GM12878 (cell line): ENCODE data around the gene LMAN2. TPM values are rescaled to one million over a fixed set of nuclear protein-coding genes. Genes with fewer than 3 reads are reported as not detected.
"Not testable (repeated sequence)": the region's sequence is repeated elsewhere in the genome, so short reads cannot be mapped to it uniquely, and the experiment has no call there.

Experiments used
- ATAC-seq: fragments of 200-7000 bp; cut with Tn5 transposase; 3 replicates; pipeline ENCODE4 v1.9.1; 2020; ENCODE audit warnings: mild to moderate bottlenecking, moderate library complexity
- BruUV-seq: library from RNA; stranded (reverse); fragments of 400-500 nt; replicated peaks from 2 replicates; lab custom pipeline; 2021; lab: Mats Ljungman, UMichigan
- CTCF ChIA-PET: fragments of 300-600 bp; sonication (Branson Sonifier 250); formaldehyde crosslinking; extraction: SDS; loops from one replicate; lab custom pipeline; 2021; ENCODE audit warnings: inconsistent platforms; lab: Yijun Ruan, JAX
- POLR2A ChIA-PET: fragments of 350-600 bp; formaldehyde crosslinking; extraction: SDS; loops from one replicate; lab custom pipeline; 2021; ENCODE audit warnings: inconsistent platforms; lab: Charles Lee
- RAD21 ChIA-PET: fragments of 300-600 bp; sonication (Branson Sonifier 250); formaldehyde crosslinking; loops from one replicate; lab custom pipeline; 2023; ENCODE audit warnings: antibody characterized with exemption; ENCODE audit not compliant: unreplicated experiment; lab: Charles Lee
- SMC1A ChIA-PET: fragments of 300-600 bp; sonication (Branson Sonifier 250); formaldehyde crosslinking; loops from one replicate; lab custom pipeline; 2023; ENCODE audit not compliant: unreplicated experiment, uncharacterized antibody; lab: Charles Lee
- DNase-seq: peaks from one replicate; pipeline ENCODE4 v3.0.0-alpha.2; 2011; ENCODE audit warnings: low read depth, low spot score
- FAIRE-seq: peaks from 3 replicates; lab custom pipeline; 2011; peaks lifted over from hg19 to GRCh38; lab: Jason Lieb, UNC
- H2AFZ ChIP-seq: 2 replicates; pipeline ENCODE4 v1.6.0; 2011; ENCODE audit warnings: low read depth, low read length, control low read depth; ENCODE audit not compliant: control insufficient read depth
- H3K27ac ChIP-seq: 2 replicates; pipeline ENCODE4 v1.5.1; 2011; ENCODE audit warnings: control low read depth; ENCODE audit not compliant: control insufficient read depth, insufficient read depth
- H3K27me3 ChIP-seq, 2 experiments: replicated peaks in 1 of 2; 2 replicates each; pipeline versions ENCODE4 v1.6.0 to v1.6.1; 2011; ENCODE audit warnings: low read length in 1 of 2; ENCODE audit not compliant: control insufficient read depth in 2 of 2, insufficient read depth in 2 of 2
- H3K36me3 ChIP-seq, 2 experiments: 2 replicates each; pipeline ENCODE4 v1.5.1; 2011; ENCODE audit warnings: low read length in 1 of 2; ENCODE audit not compliant: control insufficient read depth in 2 of 2, insufficient read depth in 2 of 2
- H3K4me1 ChIP-seq: 2 replicates; pipeline ENCODE4 v1.6.1; 2011; ENCODE audit warnings: mild to moderate bottlenecking, low read length, moderate library complexity, mixed read lengths; ENCODE audit not compliant: control insufficient read depth, insufficient read depth
- H3K4me2 ChIP-seq: 2 replicates; pipeline ENCODE4 v1.6.0; 2011; ENCODE audit warnings: control low read depth; ENCODE audit not compliant: control insufficient read depth, insufficient read depth
- H3K4me3 ChIP-seq: fragments of 200-600 bp; sonication (generic); 2 replicates; pipeline ENCODE4 v1.5.1; 2016
- H3K79me2 ChIP-seq: 2 replicates; pipeline ENCODE4 v1.6.0; 2011; ENCODE audit warnings: low read length; ENCODE audit not compliant: control insufficient read depth, insufficient read depth
- H3K9ac ChIP-seq: 2 replicates; pipeline ENCODE4 v1.8.0; 2011; ENCODE audit warnings: low read length, control low read depth, mixed read lengths; ENCODE audit not compliant: control insufficient read depth, insufficient read depth
- H3K9me3 ChIP-seq: replicated peaks from 3 replicates; pipeline ENCODE4 v1.5.1; 2011; ENCODE audit warnings: mild to moderate bottlenecking, low read length; ENCODE audit not compliant: control insufficient read depth, insufficient read depth
- H4K20me1 ChIP-seq: 2 replicates; pipeline ENCODE4 v1.6.0; 2011; ENCODE audit not compliant: control insufficient read depth, insufficient read depth
- EGR1 ChIP-seq, 2 experiments: IDR thresholded peaks; 1 replicate in 1 of 2; 2 replicates in 1 of 2; pipeline ENCODE4 v1.6.1; 2011 to 2012; ENCODE audit warnings: low read depth in 2 of 2, low read length in 2 of 2, borderline replicate concordance in 1 of 2, mild to moderate bottlenecking in 1 of 2, moderate library complexity in 1 of 2
- MXI1 ChIP-seq: fragments of 150-350 bp; IDR thresholded peaks from 2 replicates; pipeline ENCODE4 v1.6.1; 2011; ENCODE audit warnings: low read depth, mild to moderate bottlenecking, inconsistent platforms, low read length, improper control_type of control experiment
- NR2F1 ChIP-seq: fragments of 450-650 bp; conservative IDR thresholded peaks from 2 replicates; pipeline ENCODE4 v1.6.1; 2017; ENCODE audit warnings: mild to moderate bottlenecking
- POLR2A ChIP-seq: IDR thresholded peaks from 2 replicates; pipeline ENCODE4 v1.6.1; 2011; ENCODE audit warnings: low read depth, mild to moderate bottlenecking, low read length
- POLR2AphosphoS5 ChIP-seq: IDR thresholded peaks from 2 replicates; pipeline ENCODE4 v1.6.1; 2011; ENCODE audit warnings: mild to moderate bottlenecking, low read length, inconsistent platforms
- RAD21 ChIP-seq: IDR thresholded peaks from 2 replicates; pipeline ENCODE4 v1.6.1; 2011; ENCODE audit warnings: mild to moderate bottlenecking, low read depth, low read length, moderate library complexity; ENCODE audit not compliant: insufficient read depth
- RUNX3 ChIP-seq: IDR thresholded peaks from 2 replicates; pipeline ENCODE4 v1.6.1; 2012; ENCODE audit warnings: low read length, inconsistent platforms
- WGBS: methylation state at CpG from one replicate; pipeline ENCODE4 v1.1.6; 2016; ENCODE audit warnings: low lambda C conversion rate; ENCODE audit not compliant: insufficient replicate concordance, insufficient coverage; ENCODE audit errors: missing lambda C conversion rate; 5-methylcytosine and 5-hydroxymethylcytosine counted together
- in situ Hi-C: fragments of 300-500 bp; cut with MboI; formaldehyde crosslinking; loops from 9 replicates; pipeline ENCODE4 v1.14.3; 2018; ENCODE audit warnings: mixed read lengths
- intact Hi-C: fragments of 100-400 bp; cut with micrococcal nuclease; formaldehyde crosslinking; loops from one replicate; pipeline ENCODE4 v1.14.2; 2022; ENCODE audit not compliant: unreplicated experiment
- polyA plus RNA-seq, 11 experiments: library from polyadenylated mRNA; depleted of rRNA in 4 of 11; unstranded in 6 of 11; stranded (reverse) in 5 of 11; fragments of >200 nt; fragmentation: Nextera tagmentation in 4 of 11; fragmentation: Illumina TruSeq in 1 of 11; extraction: Ambion mirVana in 4 of 11; extraction: Trizol in 1 of 11; gene quantifications; 1 replicate in 1 of 11; 2 replicates in 10 of 11; pipeline versions ENCODE4 v1.2.1 to v1.2.3, GENCODE V29; 2011 to 2016; ENCODE audit warnings: inconsistent platforms in 2 of 11, missing spikeins in 2 of 11, low read depth in 1 of 11
- total RNA-seq, 4 experiments: library from RNA; depleted of rRNA in 3 of 4; stranded (reverse); fragments of >200 nt in 3 of 4; fragmentation: Illumina TruSeq in 1 of 4; extraction: Trizol in 1 of 4; gene quantifications; 2 replicates each; pipeline versions ENCODE4 v1.2.1 to v1.2.3, GENCODE V29; 2013 to 2021
- TF ChIP-seq, protein P1 (sequence below): IDR thresholded peaks from 2 replicates; pipeline ENCODE4 v1.6.1; 2012; ENCODE audit warnings: improper control_type of control experiment, low read depth, low read length; ENCODE audit not compliant: insufficient replicate concordance

Gene LMAN2
- total and polyA plus RNA-seq, 10 of the 15 experiments (the other 5 are each of a cell fraction or from before 2014, with no cell fraction given): 2.4 to 264 (median 147) TPM

- H3K9me3 ChIP-seq, H3K4me3 ChIP-seq, RAD21 ChIA-PET, H4K20me1 ChIP-seq, FAIRE-seq, H2AFZ ChIP-seq, H3K27ac ChIP-seq, BruUV-seq, POLR2A ChIA-PET, in situ Hi-C loops, ATAC-seq, H3K27me3 ChIP-seq, DNase-seq, H3K9ac ChIP-seq: not testable (repeated sequence)
- ChIA-PET CTCF (interaction anchor here (1.4 kb wide), 1 partner anchor 191 kb away, joined by 3 read pairs; no protein-coding TSS in a partner anchor), SMC1A (interaction anchor here (1.4 kb wide), 1 partner anchor 152 kb away, joined by 3 read pairs; no protein-coding TSS in a partner anchor)
- peaks cover 34% of the 10 kb centered on the region for H3K4me1 ChIP-seq
- WGBS: 89% methylated on average over 11 of the region's 11 CpGs
- H3K79me2 ChIP-seq: peaks cover 51% of the 10 kb centered on the region
- 0 out of 2 replicates have a peak, but pooled peaks have one; percentile 6 for TF ChIP-seq POLR2A
- intact Hi-C loops: loop anchor here (10.0 kb wide), 1 partner anchor 289 kb away; the partner anchor contains the start of gene TMED9
- H3K4me2 ChIP-seq: peak overlapping the region; percentile 94; the same call in 1 of the 2 replicates
- H3K36me3 ChIP-seq: peaks cover 7 to 16% of the 10 kb centered on the region in 2 experiments
Observed at GRCh38 chr5:177306103-177306640, 45.3 kb downstream of the LMAN2 start.

DNA sequence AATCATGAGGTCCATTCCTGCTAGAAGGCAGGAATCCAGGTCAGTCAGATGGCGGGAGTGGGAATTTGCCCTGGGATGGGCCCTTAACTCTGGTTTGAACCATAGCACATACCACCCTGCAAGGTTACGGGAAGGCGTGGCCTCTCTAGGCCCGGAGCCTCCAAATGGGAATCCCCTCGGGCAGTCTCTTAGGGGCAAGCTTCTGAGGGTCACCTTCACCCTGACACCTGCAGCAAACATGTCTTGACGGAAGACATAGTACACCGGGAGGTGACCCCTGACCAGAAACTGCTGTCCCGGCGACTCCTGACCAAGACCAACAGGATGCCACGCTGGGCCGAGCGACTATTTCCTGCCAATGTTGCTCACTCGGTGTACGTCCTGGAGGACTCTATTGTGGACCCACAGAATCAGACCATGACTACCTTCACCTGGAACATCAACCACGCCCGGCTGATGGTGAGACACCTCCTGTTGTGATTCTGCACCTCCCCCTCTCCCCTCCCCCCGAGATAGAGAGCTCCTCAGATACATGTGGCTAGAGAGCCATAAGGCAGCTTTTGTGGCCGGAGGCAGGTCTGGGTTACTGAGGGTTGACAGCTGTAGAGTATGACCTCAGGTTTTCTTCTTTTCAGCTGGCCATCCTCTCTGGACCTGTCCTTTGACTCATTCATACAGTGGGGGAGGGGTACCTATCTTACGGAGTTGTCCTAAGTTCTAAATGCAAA lies 46.9 kb downstream of the LMAN2 start:
- H3K79me2 ChIP-seq: peaks cover 48% of the 10 kb centered on the region
- CTCF ChIA-PET: interaction anchor here (0.7 to 1.9 kb wide), 3 partner anchors 14 to 196 kb away, joined by 3 to 6 read pairs (median 3); no protein-coding TSS in a partner anchor
- peak overlapping the region; percentile 94 for H3K4me2 ChIP-seq
- H3K4me1 ChIP-seq: peaks cover 38% of the 10 kb centered on the region
- BruUV-seq: TSS peak; percentile 82
- H3K9me3 ChIP-seq: no peaks in the 10 kb centered on the region
- no peaks in the 10 kb centered on the region for H4K20me1 ChIP-seq
- RAD21 ChIA-PET: interaction anchor here (0.6 to 1.3 kb wide), 3 partner anchors 9 to 191 kb away, joined by 3 to 5 read pairs (median 5); no protein-coding TSS in a partner anchor
- no peaks in the 10 kb centered on the region for H3K27me3 ChIP-seq
- H3K4me3 ChIP-seq: peak overlapping the region; percentile 75
- SMC1A ChIA-PET: interaction anchor here (1.0 kb wide), 1 partner anchor 190 kb away, joined by 7 read pairs; no protein-coding TSS in a partner anchor
- peak; percentile 34 for ATAC-seq
- in situ Hi-C loops: no loop called here
- H3K9ac ChIP-seq: peak overlapping the region; percentile 72
- POLR2A ChIA-PET: interaction anchor here (0.6 to 0.8 kb wide), 7 partner anchors 47 to 244 kb away, joined by 3 to 9 read pairs (median 5); partner anchors contain the start of gene LMAN2
- 1% methylated on average over 17 of the region's 19 CpGs for WGBS
- no peak overlapping the region for H2AFZ ChIP-seq
- peak overlapping the region; percentile 90 for H3K27ac ChIP-seq
- no peak for FAIRE-seq
- intact Hi-C loops: loop anchor here (5.0 to 10.0 kb wide), 3 partner anchors 167 to 290 kb away; partner anchors contain the start of gene TMED9
- no peak for DNase-seq
- peaks cover 7 to 17% of the 10 kb centered on the region in 2 experiments for H3K36me3 ChIP-seq
- TF ChIP-seq, protein P1, sequence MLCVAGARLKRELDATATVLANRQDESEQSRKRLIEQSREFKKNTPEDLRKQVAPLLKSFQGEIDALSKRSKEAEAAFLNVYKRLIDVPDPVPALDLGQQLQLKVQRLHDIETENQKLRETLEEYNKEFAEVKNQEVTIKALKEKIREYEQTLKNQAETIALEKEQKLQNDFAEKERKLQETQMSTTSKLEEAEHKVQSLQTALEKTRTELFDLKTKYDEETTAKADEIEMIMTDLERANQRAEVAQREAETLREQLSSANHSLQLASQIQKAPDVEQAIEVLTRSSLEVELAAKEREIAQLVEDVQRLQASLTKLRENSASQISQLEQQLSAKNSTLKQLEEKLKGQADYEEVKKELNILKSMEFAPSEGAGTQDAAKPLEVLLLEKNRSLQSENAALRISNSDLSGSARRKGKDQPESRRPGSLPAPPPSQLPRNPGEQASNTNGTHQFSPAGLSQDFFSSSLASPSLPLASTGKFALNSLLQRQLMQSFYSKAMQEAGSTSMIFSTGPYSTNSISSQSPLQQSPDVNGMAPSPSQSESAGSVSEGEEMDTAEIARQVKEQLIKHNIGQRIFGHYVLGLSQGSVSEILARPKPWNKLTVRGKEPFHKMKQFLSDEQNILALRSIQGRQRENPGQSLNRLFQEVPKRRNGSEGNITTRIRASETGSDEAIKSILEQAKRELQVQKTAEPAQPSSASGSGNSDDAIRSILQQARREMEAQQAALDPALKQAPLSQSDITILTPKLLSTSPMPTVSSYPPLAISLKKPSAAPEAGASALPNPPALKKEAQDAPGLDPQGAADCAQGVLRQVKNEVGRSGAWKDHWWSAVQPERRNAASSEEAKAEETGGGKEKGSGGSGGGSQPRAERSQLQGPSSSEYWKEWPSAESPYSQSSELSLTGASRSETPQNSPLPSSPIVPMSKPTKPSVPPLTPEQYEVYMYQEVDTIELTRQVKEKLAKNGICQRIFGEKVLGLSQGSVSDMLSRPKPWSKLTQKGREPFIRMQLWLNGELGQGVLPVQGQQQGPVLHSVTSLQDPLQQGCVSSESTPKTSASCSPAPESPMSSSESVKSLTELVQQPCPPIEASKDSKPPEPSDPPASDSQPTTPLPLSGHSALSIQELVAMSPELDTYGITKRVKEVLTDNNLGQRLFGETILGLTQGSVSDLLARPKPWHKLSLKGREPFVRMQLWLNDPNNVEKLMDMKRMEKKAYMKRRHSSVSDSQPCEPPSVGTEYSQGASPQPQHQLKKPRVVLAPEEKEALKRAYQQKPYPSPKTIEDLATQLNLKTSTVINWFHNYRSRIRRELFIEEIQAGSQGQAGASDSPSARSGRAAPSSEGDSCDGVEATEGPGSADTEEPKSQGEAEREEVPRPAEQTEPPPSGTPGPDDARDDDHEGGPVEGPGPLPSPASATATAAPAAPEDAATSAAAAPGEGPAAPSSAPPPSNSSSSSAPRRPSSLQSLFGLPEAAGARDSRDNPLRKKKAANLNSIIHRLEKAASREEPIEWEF: no peak
- TF ChIP-seq NR2F1: peak; percentile 24; the same call in 1 of the 2 replicates
- TF ChIP-seq RUNX3: peak; percentile 9; the same call in 1 of the 2 replicates
- no peak for TF ChIP-seq EGR1 (IDR thresholded peaks at IDR 0.05; ENCODE audit: borderline replicate concordance in 1 of 2, low read depth in 2 of 2, low read length in 2 of 2)
- no peak for TF ChIP-seq RAD21
- 0 out of 2 replicates have a peak, but pooled peaks have one; percentile 37 for TF ChIP-seq MXI1
- 0 out of 2 replicates have a peak, but pooled peaks have one; percentile 41 for TF ChIP-seq POLR2AphosphoS5
